Activated CD4-positive, alpha-beta T cell treated with anti-CD3 and anti-CD28 coated beads, Interleukin-2, amount 10 ng/mL, durations not matched to agents 24 days and 14 days (primary cell): ENCODE results near the gene ATP1B2. TPM values are rescaled to one million over a fixed set of nuclear protein-coding genes. Genes with fewer than 3 reads are reported as not detected.

Source experiments
- DNase-seq: peaks from one replicate; pipeline ENCODE4 v3.0.0; 2022
- H3K27ac Mint-ChIP-seq: one replicate; pipeline ENCODE4 v1.8.0; 2022; ENCODE audit warnings: mild to moderate bottlenecking, mixed read lengths
- H3K27me3 Mint-ChIP-seq: one replicate; pipeline ENCODE4 v1.8.0; 2022; ENCODE audit warnings: mixed read lengths
- H3K36me3 Mint-ChIP-seq: one replicate; pipeline ENCODE4 v1.8.0; 2022; ENCODE audit warnings: low read depth, mild to moderate bottlenecking, mixed read lengths
- H3K4me1 Mint-ChIP-seq: one replicate; pipeline ENCODE4 v1.8.0; 2021; ENCODE audit warnings: mixed read lengths
- H3K4me3 Mint-ChIP-seq: one replicate; pipeline ENCODE4 v1.8.0; 2022; ENCODE audit warnings: mild to moderate bottlenecking, moderate library complexity, mixed read lengths
- H3K9me3 Mint-ChIP-seq: one replicate; pipeline ENCODE4 v1.8.0; 2021; ENCODE audit warnings: mixed read lengths
- intact Hi-C: fragments of 100-400 bp; cut with micrococcal nuclease; formaldehyde crosslinking; loops from one replicate; pipeline ENCODE4 v1.15.1; 2023
- total RNA-seq: library from RNA; stranded (reverse); gene quantifications from 2 replicates; pipeline ENCODE4 v1.2.3, GENCODE V29; 2022

The ATP1B2 gene
- total RNA-seq, 1 donor from 2014 or later, result 0.37 TPM

- H3K4me3 Mint-ChIP-seq, result peak overlapping the region; percentile 82
- intact Hi-C loops, result loop anchor here (5.0 kb wide), 1 partner anchor 34 kb away; no protein-coding TSS in a partner anchor
These were observed 455 bp downstream of the ATP1B2 start for GRCh38 chr17:7651097-7651664.

GRCh38 chr17:7651665-7652387 lies 1.1 kb downstream of the ATP1B2 start:
- Mint-ChIP-seq H3K9me3 (no peaks in the 10 kb centered on the region), H3K4me1 (peaks cover 15% of the 10 kb centered on the region), H3K36me3 (no peaks in the 10 kb centered on the region), H3K4me3 (peak overlapping the region; percentile 50), H3K27me3 (peaks cover 56% of the 10 kb centered on the region), H3K27ac (no peak overlapping the region)
- intact Hi-C loops, result loop anchor here (5.0 kb wide), 1 partner anchor 35 kb away; no protein-coding TSS in a partner anchor
- DNase-seq, result no peak

More at GRCh38 chr17:7651097-7651664, 455 bp downstream of the ATP1B2 start:
- Mint-ChIP-seq H3K36me3 (no peaks in the 10 kb centered on the region), H3K4me1 (peaks cover 15% of the 10 kb centered on the region), H3K27ac (peak overlapping the region; percentile 23), H3K27me3 (peaks cover 57% of the 10 kb centered on the region), H3K9me3 (no peaks in the 10 kb centered on the region)
- no peak for DNase-seq

- Mint-ChIP-seq H3K27me3 (peaks cover 56% of the 10 kb centered on the region), H3K9me3 (no peaks in the 10 kb centered on the region), H3K36me3 (no peaks in the 10 kb centered on the region), H3K27ac (no peak overlapping the region), H3K4me3 (no peak overlapping the region), H3K4me1 (peaks cover 15% of the 10 kb centered on the region)
- DNase-seq, result no peak
- intact Hi-C loops, result loop anchor here (5.0 kb wide), 1 partner anchor 35 kb away; no protein-coding TSS in a partner anchor
These were observed 1.9 kb downstream of the ATP1B2 start for GRCh38 chr17:7652388-7653356.

GRCh38 chr17:7654832-7655540 lies 4.3 kb downstream of the ATP1B2 start:
- no peak overlapping the region for H3K4me3 Mint-ChIP-seq
- peaks cover 13% of the 10 kb centered on the region for H3K4me1 Mint-ChIP-seq
- no peak overlapping the region for H3K27ac Mint-ChIP-seq
- H3K36me3 Mint-ChIP-seq, result peaks cover 2% of the 10 kb centered on the region
- intact Hi-C loops, result loop anchor here (5.0 kb wide), 1 partner anchor 38 kb away; no protein-coding TSS in a partner anchor
- H3K27me3 Mint-ChIP-seq, result peaks cover 44% of the 10 kb centered on the region
- DNase-seq, result no peak
- no peaks in the 10 kb centered on the region for H3K9me3 Mint-ChIP-seq

GRCh38 chr17:7655541-7655840 lies 4.8 kb downstream of the ATP1B2 start:
- H3K27me3 Mint-ChIP-seq, result peaks cover 39% of the 10 kb centered on the region

GRCh38 chr17:7656958-7657609 lies 6.4 kb downstream of the ATP1B2 start:
- no peak overlapping the region for H3K4me3 Mint-ChIP-seq
- peaks cover under 1% of the 10 kb centered on the region for H3K4me1 Mint-ChIP-seq
- no peaks in the 10 kb centered on the region for H3K9me3 Mint-ChIP-seq
- H3K36me3 Mint-ChIP-seq, result peaks cover 2% of the 10 kb centered on the region
- H3K27ac Mint-ChIP-seq, result no peak overlapping the region
- no peak for DNase-seq
- intact Hi-C loops, result no loop called here
- peaks cover 30% of the 10 kb centered on the region for H3K27me3 Mint-ChIP-seq

More at GRCh38 chr17:7655541-7655840, 4.8 kb downstream of the ATP1B2 start:
- Mint-ChIP-seq H3K4me1 (peaks cover 8% of the 10 kb centered on the region), H3K36me3 (peaks cover 2% of the 10 kb centered on the region), H3K9me3 (no peaks in the 10 kb centered on the region), H3K4me3 (no peak overlapping the region), H3K27ac (no peak overlapping the region)
- DNase-seq, result no peak
- intact Hi-C loops, result no loop called here

- no peaks in the 10 kb centered on the region for H3K9me3 Mint-ChIP-seq
- H3K4me3 Mint-ChIP-seq, result no peak overlapping the region
- no peaks in the 10 kb centered on the region for H3K27me3 Mint-ChIP-seq
- H3K4me1 Mint-ChIP-seq, result no peaks in the 10 kb centered on the region
- no peak overlapping the region for H3K27ac Mint-ChIP-seq
- no peak for DNase-seq
- intact Hi-C loops, result no loop called here
- peaks cover 38% of the 10 kb centered on the region for H3K36me3 Mint-ChIP-seq
These were observed 17.1 kb downstream of the ATP1B2 start for GRCh38 chr17:7667656-7668406.

- no peaks in the 10 kb centered on the region for H3K27me3 Mint-ChIP-seq
- H3K4me1 Mint-ChIP-seq, result no peaks in the 10 kb centered on the region
- H3K9me3 Mint-ChIP-seq, result peaks cover 1% of the 10 kb centered on the region
- DNase-seq, result no peak
- H3K36me3 Mint-ChIP-seq, result peaks cover 43% of the 10 kb centered on the region
- no peak overlapping the region for H3K27ac Mint-ChIP-seq
- intact Hi-C loops, result no loop called here
- H3K4me3 Mint-ChIP-seq, result no peak overlapping the region
These were observed 17.8 kb downstream of the ATP1B2 start for GRCh38 chr17:7668482-7668881.

- Mint-ChIP-seq H3K36me3 (peaks cover 66% of the 10 kb centered on the region), H3K4me1 (peaks cover 3% of the 10 kb centered on the region), H3K27me3 (no peaks in the 10 kb centered on the region), H3K9me3 (peaks cover 7% of the 10 kb centered on the region), H3K4me3 (no peak overlapping the region), H3K27ac (no peak overlapping the region)
- DNase-seq, result peak; percentile 77
- intact Hi-C loops, result no loop called here
These were observed 22.5 kb downstream of the ATP1B2 start for GRCh38 chr17:7673239-7673638.

- no peak overlapping the region for H3K4me3 Mint-ChIP-seq
- H3K36me3 Mint-ChIP-seq, result peaks cover 57% of the 10 kb centered on the region
- intact Hi-C loops, result no loop called here
- H3K27me3 Mint-ChIP-seq, result no peaks in the 10 kb centered on the region
- H3K4me1 Mint-ChIP-seq, result peaks cover 6% of the 10 kb centered on the region
- peaks cover 7% of the 10 kb centered on the region for H3K9me3 Mint-ChIP-seq
- DNase-seq, result no peak
- no peak overlapping the region for H3K27ac Mint-ChIP-seq
These were observed 24.2 kb downstream of the ATP1B2 start for GRCh38 chr17:7674934-7675333.

- intact Hi-C loops, result no loop called here
- H3K27me3 Mint-ChIP-seq, result no peaks in the 10 kb centered on the region
- H3K4me3 Mint-ChIP-seq, result no peak overlapping the region
- H3K36me3 Mint-ChIP-seq, result peaks cover 51% of the 10 kb centered on the region
- peaks cover 6% of the 10 kb centered on the region for H3K4me1 Mint-ChIP-seq
- H3K27ac Mint-ChIP-seq, result no peak overlapping the region
- peaks cover 7% of the 10 kb centered on the region for H3K9me3 Mint-ChIP-seq
- DNase-seq, result no peak
These were observed 25.8 kb downstream of the ATP1B2 start for GRCh38 chr17:7676533-7676932.

- Mint-ChIP-seq H3K27me3 (no peaks in the 10 kb centered on the region), H3K4me3 (no peak overlapping the region), H3K9me3 (peaks cover 7% of the 10 kb centered on the region), H3K27ac (no peak overlapping the region), H3K4me1 (peaks cover 7% of the 10 kb centered on the region), H3K36me3 (peaks cover 49% of the 10 kb centered on the region)
- intact Hi-C loops, result no loop called here
- DNase-seq, result no peak
These were observed 26.8 kb downstream of the ATP1B2 start for GRCh38 chr17:7677388-7678067.
